Breast epithelium (tissue), 3 donors: ENCODE measurements around the gene SELENOM.

Source experiments
- POLR2AphosphoS5 ChIP-seq, 3 donors: sonication (generic); formaldehyde crosslinking; IDR thresholded peaks; one replicate each; pipeline ENCODE4 v1.6.1; 2017; ENCODE audit warnings: antibody characterized with exemption in 3 of 3
- TF ChIP-seq, protein P1 (sequence below), 3 donors: fragments of 450-650 bp; IDR thresholded peaks; one replicate each; pipeline ENCODE4 v1.5.1; 2016 to 2017; ENCODE audit warnings: antibody characterized with exemption in 3 of 3, mild to moderate bottlenecking in 3 of 3, moderate library complexity in 3 of 3

DNA sequence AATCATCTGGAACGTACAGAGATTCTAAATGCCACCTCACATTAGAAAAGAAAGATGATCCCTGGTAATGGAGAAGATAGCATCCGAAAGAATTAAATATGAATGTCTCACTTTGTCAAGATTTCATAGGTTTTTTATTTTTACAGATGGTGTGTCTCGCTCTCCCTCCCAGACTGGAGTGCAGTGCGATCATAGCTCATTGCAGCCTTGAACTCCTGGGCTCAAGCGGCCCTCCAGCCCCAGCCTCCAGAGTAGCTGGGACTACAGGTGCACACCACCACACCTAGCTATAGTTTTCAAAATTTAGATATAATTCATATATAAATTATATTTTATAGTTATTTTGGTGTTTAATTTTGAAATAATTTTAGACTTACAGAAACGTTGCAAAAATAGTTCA lies 43.0 kb downstream of the SELENOM start:
- no peak for TF ChIP-seq POLR2AphosphoS5 (IDR thresholded peaks at IDR 0.05)
- TF ChIP-seq, protein P1, sequence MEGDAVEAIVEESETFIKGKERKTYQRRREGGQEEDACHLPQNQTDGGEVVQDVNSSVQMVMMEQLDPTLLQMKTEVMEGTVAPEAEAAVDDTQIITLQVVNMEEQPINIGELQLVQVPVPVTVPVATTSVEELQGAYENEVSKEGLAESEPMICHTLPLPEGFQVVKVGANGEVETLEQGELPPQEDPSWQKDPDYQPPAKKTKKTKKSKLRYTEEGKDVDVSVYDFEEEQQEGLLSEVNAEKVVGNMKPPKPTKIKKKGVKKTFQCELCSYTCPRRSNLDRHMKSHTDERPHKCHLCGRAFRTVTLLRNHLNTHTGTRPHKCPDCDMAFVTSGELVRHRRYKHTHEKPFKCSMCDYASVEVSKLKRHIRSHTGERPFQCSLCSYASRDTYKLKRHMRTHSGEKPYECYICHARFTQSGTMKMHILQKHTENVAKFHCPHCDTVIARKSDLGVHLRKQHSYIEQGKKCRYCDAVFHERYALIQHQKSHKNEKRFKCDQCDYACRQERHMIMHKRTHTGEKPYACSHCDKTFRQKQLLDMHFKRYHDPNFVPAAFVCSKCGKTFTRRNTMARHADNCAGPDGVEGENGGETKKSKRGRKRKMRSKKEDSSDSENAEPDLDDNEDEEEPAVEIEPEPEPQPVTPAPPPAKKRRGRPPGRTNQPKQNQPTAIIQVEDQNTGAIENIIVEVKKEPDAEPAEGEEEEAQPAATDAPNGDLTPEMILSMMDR (IDR thresholded peaks at IDR 0.05) = no peak
